ENCODE results near the gene TNPO1. TPM values are rescaled to one million over a fixed set of nuclear protein-coding genes. Genes with fewer than 3 reads are reported as not detected.

The TNPO1 gene
- total and polyA plus RNA-seq, 2 experiments from 2014 or later: 98.9 to 167 TPM

- in situ Hi-C loops (cut with MboI): no loop called here
- peaks cover 84% of the 10 kb centered on the region for H3K36me3 ChIP-seq (ENCODE audit: low read depth)
- H3K27ac ChIP-seq: no peak overlapping the region
- no peak for DNase-seq
- peaks cover 100% of the 10 kb centered on the region for H3K79me2 ChIP-seq (ENCODE audit: insufficient read depth)
- no peaks in the 10 kb centered on the region for H3K9me3 ChIP-seq (ENCODE audit: low read depth)
- no peak overlapping the region for H3K9ac ChIP-seq
- 84 to 97% methylated on average over 3 of the region's 3 CpGs for WGBS, 2 experiments (ENCODE audit: low coverage in 1 of 2, low lambda C conversion rate in 2 of 2, missing lambda C conversion rate in 2 of 2)
- no peaks in the 10 kb centered on the region for H3K4me1 ChIP-seq (ENCODE audit: insufficient read depth)
- H3F3A ChIP-seq (ENCODE audit: insufficient read depth): peaks cover 34% of the 10 kb centered on the region
- H2AFZ ChIP-seq: no peak overlapping the region
- no peaks in the 10 kb centered on the region for H3K27me3 ChIP-seq (replicated peaks; ENCODE audit: insufficient read depth)
- no peaks in the 10 kb centered on the region; the same call in 1 of the 2 replicates for H4K20me1 ChIP-seq (ENCODE audit: insufficient read depth)
- no peak overlapping the region for H3K4me2 ChIP-seq (ENCODE audit: unreplicated experiment)
- TF ChIP-seq EZH2 (IDR thresholded peaks at IDR 0.05; ENCODE audit: insufficient read depth, poor library complexity, severe bottlenecking) (no peak), EZH2phosphoT487 (IDR thresholded peaks at IDR 0.05; ENCODE audit: insufficient read depth, low read depth) (no peak)
- no peak overlapping the region for H3K4me3 ChIP-seq
- H3K9me2 ChIP-seq (ENCODE audit: insufficient read depth): no peaks in the 10 kb centered on the region
Observed at GRCh38 chr5:72883850-72884249, 67.4 kb downstream of the TNPO1 start.

- H3K27ac ChIP-seq: no peak overlapping the region
- H3K4me1 ChIP-seq (ENCODE audit: insufficient read depth): no peaks in the 10 kb centered on the region
- peaks cover 84% of the 10 kb centered on the region for H3K36me3 ChIP-seq (ENCODE audit: low read depth)
- H3K79me2 ChIP-seq (ENCODE audit: insufficient read depth): peaks cover 100% of the 10 kb centered on the region
- H4K20me1 ChIP-seq (ENCODE audit: insufficient read depth): no peaks in the 10 kb centered on the region; the same call in 1 of the 2 replicates
- 100% methylated on average over 1 of the region's 1 CpG for WGBS, 2 experiments (ENCODE audit: low coverage in 1 of 2, low lambda C conversion rate in 2 of 2, missing lambda C conversion rate in 2 of 2)
- H2AFZ ChIP-seq: no peak overlapping the region
- H3K4me3 ChIP-seq: no peak overlapping the region
- no peaks in the 10 kb centered on the region for H3K9me2 ChIP-seq (ENCODE audit: insufficient read depth)
- TF ChIP-seq EZH2 (IDR thresholded peaks at IDR 0.05; ENCODE audit: insufficient read depth, poor library complexity, severe bottlenecking): no peak
- TF ChIP-seq EZH2phosphoT487 (IDR thresholded peaks at IDR 0.05; ENCODE audit: insufficient read depth, low read depth): no peak
- in situ Hi-C loops (cut with MboI): no loop called here
- DNase-seq: no peak
- no peaks in the 10 kb centered on the region for H3K9me3 ChIP-seq (ENCODE audit: low read depth)
- H3K9ac ChIP-seq: no peak overlapping the region
- H3K4me2 ChIP-seq (ENCODE audit: unreplicated experiment): no peak overlapping the region
- peaks cover 25% of the 10 kb centered on the region; the same call in 1 of the 2 replicates for H3F3A ChIP-seq (ENCODE audit: insufficient read depth)
- no peaks in the 10 kb centered on the region for H3K27me3 ChIP-seq (replicated peaks; ENCODE audit: insufficient read depth)
Observed at GRCh38 chr5:72884892-72885291, 68.4 kb downstream of the TNPO1 start.

GRCh38 chr5:72885824-72886223, 69.4 kb downstream of the TNPO1 start:
- H3K9me3 ChIP-seq (ENCODE audit: low read depth): no peaks in the 10 kb centered on the region
- no peaks in the 10 kb centered on the region for H3K27me3 ChIP-seq (replicated peaks; ENCODE audit: insufficient read depth)
- DNase-seq: no peak
- H3K4me2 ChIP-seq (ENCODE audit: unreplicated experiment): no peak overlapping the region
- peaks cover 100% of the 10 kb centered on the region for H3K79me2 ChIP-seq (ENCODE audit: insufficient read depth)
- H3K36me3 ChIP-seq (ENCODE audit: low read depth): peaks cover 92% of the 10 kb centered on the region
- in situ Hi-C loops (cut with MboI): no loop called here
- H3K9me2 ChIP-seq (ENCODE audit: insufficient read depth): no peaks in the 10 kb centered on the region
- no peak for TF ChIP-seq EZH2phosphoT487 (IDR thresholded peaks at IDR 0.05; ENCODE audit: insufficient read depth, low read depth)
- no peak for TF ChIP-seq EZH2 (IDR thresholded peaks at IDR 0.05; ENCODE audit: insufficient read depth, poor library complexity, severe bottlenecking)
- WGBS, 2 experiments (ENCODE audit: low coverage in 1 of 2, low lambda C conversion rate in 2 of 2, missing lambda C conversion rate in 2 of 2): 83 to 89% methylated on average over 4 of the region's 4 CpGs
- H3K9ac ChIP-seq: no peak overlapping the region
- no peaks in the 10 kb centered on the region; the same call in 1 of the 2 replicates for H4K20me1 ChIP-seq (ENCODE audit: insufficient read depth)
- H3F3A ChIP-seq (ENCODE audit: insufficient read depth): peaks cover 25% of the 10 kb centered on the region; the same call in 1 of the 2 replicates
- no peaks in the 10 kb centered on the region for H3K4me1 ChIP-seq (ENCODE audit: insufficient read depth)
- H3K4me3 ChIP-seq: no peak overlapping the region
- H3K27ac ChIP-seq: no peak overlapping the region
- no peak overlapping the region for H2AFZ ChIP-seq

- H3K4me2 ChIP-seq (ENCODE audit: unreplicated experiment): no peak overlapping the region
- H3K9me3 ChIP-seq (ENCODE audit: low read depth): no peaks in the 10 kb centered on the region
Observed at GRCh38 chr5:72888595-72888994, 72.1 kb downstream of the TNPO1 start.

More at GRCh38 chr5:72888595-72888994, 72.1 kb downstream of the TNPO1 start:
- no peak overlapping the region for H2AFZ ChIP-seq
- DNase-seq: no peak
- H3K4me3 ChIP-seq: no peak overlapping the region
- no peaks in the 10 kb centered on the region for H3K4me1 ChIP-seq (ENCODE audit: insufficient read depth)
- no peaks in the 10 kb centered on the region; the same call in 1 of the 2 replicates for H4K20me1 ChIP-seq (ENCODE audit: insufficient read depth)
- peaks cover 94% of the 10 kb centered on the region for H3K36me3 ChIP-seq (ENCODE audit: low read depth)
- no peaks in the 10 kb centered on the region for H3K27me3 ChIP-seq (replicated peaks; ENCODE audit: insufficient read depth)
- H3K27ac ChIP-seq: no peak overlapping the region
- WGBS, 2 experiments (ENCODE audit: low coverage in 1 of 2, low lambda C conversion rate in 2 of 2, missing lambda C conversion rate in 2 of 2): 93% methylated on average over 2 of the region's 2 CpGs
- TF ChIP-seq EZH2phosphoT487 (IDR thresholded peaks at IDR 0.05; ENCODE audit: insufficient read depth, low read depth): no peak
- TF ChIP-seq EZH2 (IDR thresholded peaks at IDR 0.05; ENCODE audit: insufficient read depth, poor library complexity, severe bottlenecking): no peak
- in situ Hi-C loops (cut with MboI): no loop called here
- H3K9me2 ChIP-seq (ENCODE audit: insufficient read depth): no peaks in the 10 kb centered on the region
- no peak overlapping the region for H3K9ac ChIP-seq
- peaks cover 97% of the 10 kb centered on the region for H3K79me2 ChIP-seq (ENCODE audit: insufficient read depth)
- H3F3A ChIP-seq (ENCODE audit: insufficient read depth): peaks cover 10% of the 10 kb centered on the region; the same call in 1 of the 2 replicates

Data from GM23248 (cell line).